Diencephalon (tissue), 1 donor: ENCODE results near the gene ASB8. TPM values are rescaled to one million over a fixed set of nuclear protein-coding genes. Genes with fewer than 3 reads are reported as not detected.
A peak's percentile ranks its signal among the peaks of the same experiment; 100 is the strongest.

Experiments used
- small RNA-seq: library from RNA; depleted of rRNA; stranded (forward); fragments of <200 nt; gene quantifications from one replicate; pipeline ENCODE3, GENCODE V24; 2014
- total RNA-seq: library from RNA; depleted of rRNA; stranded (reverse); fragments of >200 nt; gene quantifications from one replicate; pipeline ENCODE4 v1.2.3, GENCODE V29; 2014

ASB8 gene, protein sequence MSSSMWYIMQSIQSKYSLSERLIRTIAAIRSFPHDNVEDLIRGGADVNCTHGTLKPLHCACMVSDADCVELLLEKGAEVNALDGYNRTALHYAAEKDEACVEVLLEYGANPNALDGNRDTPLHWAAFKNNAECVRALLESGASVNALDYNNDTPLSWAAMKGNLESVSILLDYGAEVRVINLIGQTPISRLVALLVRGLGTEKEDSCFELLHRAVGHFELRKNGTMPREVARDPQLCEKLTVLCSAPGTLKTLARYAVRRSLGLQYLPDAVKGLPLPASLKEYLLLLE
- total RNA-seq = 37.1 TPM

DNA sequence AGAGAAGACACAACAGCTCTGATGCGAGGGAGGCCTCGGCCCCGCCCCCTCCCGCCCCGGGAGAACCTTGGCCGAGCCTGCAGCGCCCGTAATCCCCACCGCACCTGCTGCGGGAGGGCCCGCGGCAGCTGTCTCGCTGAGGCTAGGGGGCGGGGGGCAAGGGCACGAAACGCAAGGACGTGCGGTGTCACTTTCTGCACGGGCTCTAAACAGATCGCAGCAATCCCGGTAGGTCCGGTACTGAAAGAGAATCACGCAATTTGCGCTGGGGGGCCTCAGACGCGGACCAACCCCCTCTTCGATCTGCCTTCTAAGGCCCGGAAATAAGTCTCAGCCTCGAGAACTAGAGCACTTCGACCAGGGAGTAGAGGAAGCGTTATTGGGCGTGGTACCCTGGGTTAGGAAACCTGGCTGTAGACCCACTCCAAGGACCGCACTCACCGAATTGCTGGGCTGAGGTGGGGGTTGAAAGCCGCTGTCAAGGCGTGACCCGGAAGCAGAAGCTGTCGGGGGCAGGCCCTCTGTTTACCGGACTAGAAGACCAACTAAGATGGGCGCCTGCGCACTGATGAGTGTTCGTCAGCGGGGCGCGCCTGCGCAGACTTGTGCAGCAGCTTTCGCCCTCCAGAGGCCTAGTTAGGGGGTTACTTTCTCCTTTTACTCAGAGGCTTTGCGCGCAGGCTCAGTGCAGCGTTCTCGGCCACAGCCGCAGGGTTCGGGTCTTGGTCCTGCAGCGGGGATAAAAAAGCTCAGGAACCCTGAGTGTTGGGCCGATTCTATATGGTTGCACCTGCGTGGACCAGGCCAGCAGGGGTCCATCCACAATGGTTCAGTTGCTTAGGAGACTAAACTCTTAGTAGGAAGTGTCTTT is at the start of gene ASB8:
Gene ASB8 (minus strand): TSS at position 498 of the 871 bp plus-strand sequence. CDS start 4,019 bp downstream, outside the sequence.

DNA sequence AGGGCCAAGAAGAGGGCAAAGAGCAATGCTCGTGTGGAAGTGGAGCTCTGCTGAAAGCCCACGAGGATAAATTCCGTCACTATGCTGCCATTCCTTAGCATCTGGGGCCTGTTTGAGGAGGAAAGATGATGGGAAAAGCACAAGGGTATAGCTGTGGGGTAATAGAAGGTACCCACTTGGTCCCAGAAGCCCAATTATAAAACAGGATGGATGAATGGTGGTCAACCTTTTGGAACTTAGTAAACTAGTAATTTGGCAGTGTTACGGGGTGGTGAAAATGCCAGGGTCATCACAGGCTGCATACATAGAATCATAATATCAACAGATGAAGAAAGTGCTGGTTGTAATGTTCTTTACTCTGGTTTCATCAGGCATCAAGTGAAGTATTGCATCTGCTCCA is 45.9 kb upstream of the ASB8 start, which contains the start of gene OR10AD1:
Gene OR10AD1 (minus strand): TSS at position 101 of the 400 bp plus-strand sequence. CDS start 0 bp downstream, at position 101.

DNA sequence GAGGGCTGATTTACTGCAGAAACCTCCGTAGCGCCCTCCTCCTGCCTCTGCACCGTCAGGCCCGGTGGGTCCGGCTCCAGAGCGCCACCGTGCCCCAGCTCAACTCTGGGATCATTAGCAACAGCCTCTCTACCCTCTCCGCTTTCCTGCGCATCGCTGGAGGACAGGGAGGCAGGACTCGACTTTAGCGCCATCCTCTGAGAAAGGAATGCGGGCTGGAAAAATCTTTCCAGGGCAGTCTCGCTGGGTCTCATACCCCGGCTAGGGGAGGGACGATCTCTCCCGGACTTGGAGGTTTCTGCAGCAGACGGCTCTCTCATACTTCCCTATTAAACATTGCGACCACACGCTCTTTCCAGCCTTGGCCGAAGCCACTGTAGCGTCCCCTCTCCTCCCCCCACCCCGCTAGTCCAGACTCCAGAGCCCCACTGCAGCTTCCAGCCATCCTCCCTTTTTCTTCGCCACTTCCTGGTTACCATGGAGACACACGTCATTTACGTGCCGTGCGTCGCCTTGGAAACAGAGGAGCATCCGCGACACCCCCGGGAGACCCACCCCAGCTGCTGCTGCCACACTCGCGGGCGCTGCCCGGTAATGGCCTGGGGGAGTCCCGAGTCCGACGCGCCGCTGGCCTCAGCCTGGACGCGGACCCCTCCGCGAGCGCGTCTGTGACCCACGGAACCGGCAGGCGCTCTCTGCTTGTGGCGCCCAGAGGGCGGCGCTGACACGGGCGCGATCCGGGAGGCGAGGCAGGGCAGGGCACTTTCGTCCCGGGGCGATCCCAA is 26.0 kb upstream of the ASB8 start, which contains the start of gene CCDC184:
Gene CCDC184 (plus strand): TSS at position 554 of the 785 bp plus-strand sequence. CDS start 479 bp downstream, outside the sequence.

DNA sequence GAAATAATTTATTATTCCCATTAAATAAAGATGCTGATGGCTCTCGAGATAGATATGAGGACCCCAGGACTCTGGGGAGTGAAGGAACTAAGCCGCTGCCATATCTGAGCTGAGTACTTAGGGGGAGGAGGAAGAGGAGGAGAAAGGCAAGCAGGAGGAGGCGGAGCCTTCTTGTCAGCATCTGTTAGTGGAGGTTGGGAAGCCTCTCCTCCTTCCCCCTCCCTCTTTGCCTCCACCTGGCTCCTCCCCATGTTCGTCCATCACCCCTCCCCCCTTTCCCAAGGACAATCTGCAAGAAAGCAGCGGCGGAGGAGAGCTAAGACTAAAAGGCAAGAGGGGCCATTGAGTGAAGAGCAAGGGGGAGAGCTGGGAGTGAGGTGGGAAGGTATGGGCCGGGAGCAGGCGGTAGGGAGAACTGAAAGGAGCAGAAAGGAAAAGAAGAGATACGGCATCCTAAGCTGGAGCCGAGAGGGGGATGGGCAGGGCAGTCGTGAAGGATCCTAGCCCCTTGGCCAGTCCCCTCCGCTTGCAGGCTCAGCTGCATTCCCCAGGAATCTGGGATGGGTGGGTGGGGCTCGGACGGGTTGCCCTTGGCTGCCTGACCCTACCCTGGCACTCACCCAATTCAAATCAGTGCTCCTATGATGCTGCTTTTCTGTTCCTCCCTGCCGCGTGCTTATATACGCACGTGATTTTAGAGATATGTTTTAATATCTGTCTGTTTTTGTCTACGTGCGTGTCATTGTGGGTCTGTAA is 38.1 kb downstream of the ASB8 start, which contains the start of gene PFKM:
Gene PFKM (plus strand): TSS at position 287 of the 756 bp plus-strand sequence. CDS start 3,411 bp downstream, outside the sequence.

DNA sequence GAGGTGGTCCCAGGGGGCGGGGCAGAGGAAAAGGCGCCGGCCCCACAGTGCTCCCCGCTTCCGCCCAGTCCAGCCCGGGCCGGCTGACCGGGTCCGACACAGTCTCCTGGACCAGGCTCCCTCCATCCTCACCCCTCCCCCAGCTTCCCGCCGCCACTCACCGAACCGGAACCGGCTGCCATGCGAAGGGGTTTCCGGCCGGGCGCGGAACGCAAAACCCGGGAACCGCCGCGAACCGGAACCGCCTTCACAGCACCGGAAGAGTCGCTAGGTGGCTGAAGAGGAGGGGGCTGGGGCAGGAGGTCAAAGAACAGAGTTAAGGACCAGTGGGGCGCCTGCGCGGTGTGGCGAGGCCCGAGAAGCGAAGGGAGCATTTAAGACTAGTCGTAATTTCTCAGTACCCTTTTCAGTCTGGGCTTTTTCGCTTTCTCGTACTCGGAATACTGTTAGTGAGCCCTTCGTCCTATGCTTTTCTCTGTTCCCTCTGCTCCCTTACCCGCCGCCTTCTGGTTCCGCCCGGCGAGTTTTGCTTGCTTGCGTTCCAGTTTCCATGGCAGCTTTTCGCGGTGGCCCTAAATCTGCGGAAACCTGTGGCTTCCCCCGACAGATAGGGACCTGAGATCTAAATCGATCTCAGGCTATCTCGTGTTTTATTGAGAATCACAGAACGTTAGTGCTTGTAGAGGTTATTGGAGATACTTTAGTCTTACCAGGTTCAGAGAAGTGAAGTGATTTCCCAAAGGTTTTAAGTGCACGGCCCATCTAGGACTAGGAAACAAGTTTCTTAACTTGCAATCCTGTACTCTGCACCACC is 51.2 kb downstream of the ASB8 start, which contains the start of gene SENP1:
Gene SENP1 (minus strand): TSS at position 213 of the 814 bp plus-strand sequence. CDS start 4,607 bp downstream, outside the sequence.

Small RNA genes within 50 kb of the gene (small RNA-seq; reads per million reads assigned to genes)
- gene MIR6505 = 1.0 reads per million, percentile 77 among the genes with 10 or more reads in this experiment

Other genes starting within 250 kb of the ASB8 start
- 92.5 TPM for gene TMEM106C, start 193.9 kb downstream of the ASB8 start, total RNA-seq
- gene COL2A1, start 153.0 kb downstream of the ASB8 start, total RNA-seq = 2.5 TPM
- gene SENP1, start 51.4 kb downstream of the ASB8 start, total RNA-seq = 28.6 TPM
- gene PFKM, start 38.2 kb downstream of the ASB8 start, total RNA-seq = 114 TPM
- 30.9 TPM for gene CCDC184, start 26.1 kb upstream of the ASB8 start, total RNA-seq
- gene OR10AD1, start 45.8 kb upstream of the ASB8 start, total RNA-seq = not detected
- gene ZNF641, start 193.4 kb upstream of the ASB8 start, total RNA-seq = 42.4 TPM